OCI-LY1 (cell line): Measurements from ENCODE around the gene TRIM36.

Experiments used
- EZH2 ChIP-seq: fragments of 200-600 bp; sonication (generic), shearing (Covaris generic); IDR thresholded peaks from 2 replicates; pipeline ENCODE4 v1.8.0; 2017; ENCODE audit warnings: borderline replicate concordance, mixed run types, mild to moderate bottlenecking, antibody characterized with exemption, low read length, moderate library complexity, mixed read lengths
- TF ChIP-seq, protein P1 (sequence below): fragments of 200-600 bp; sonication (generic), shearing (Covaris generic); IDR thresholded peaks from 2 replicates; pipeline ENCODE4 v1.5.1; 2017; ENCODE audit warnings: mild to moderate bottlenecking, antibody characterized with exemption, low read length, moderate library complexity, mixed read lengths

DNA sequence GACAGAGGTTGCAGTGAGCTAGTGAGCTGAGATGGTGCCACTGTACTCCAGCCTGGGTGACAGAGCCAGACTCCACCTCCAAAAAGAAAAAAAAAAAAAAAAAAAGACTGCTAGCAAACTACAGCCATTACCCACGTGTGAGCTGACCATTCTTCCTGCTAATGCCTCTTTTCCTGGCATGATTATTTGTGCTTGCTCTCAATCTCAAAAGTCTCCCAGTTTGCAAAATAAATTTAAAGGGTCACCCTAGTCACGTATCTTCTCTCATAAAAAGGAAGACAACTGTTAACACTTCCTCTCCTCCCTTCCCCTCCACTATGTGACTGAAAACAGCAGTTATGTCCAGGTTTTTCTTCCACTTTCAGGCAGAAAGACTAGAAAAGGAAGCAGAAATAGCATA lies 37.2 kb downstream of the TRIM36 start:
- TF ChIP-seq, protein P1, sequence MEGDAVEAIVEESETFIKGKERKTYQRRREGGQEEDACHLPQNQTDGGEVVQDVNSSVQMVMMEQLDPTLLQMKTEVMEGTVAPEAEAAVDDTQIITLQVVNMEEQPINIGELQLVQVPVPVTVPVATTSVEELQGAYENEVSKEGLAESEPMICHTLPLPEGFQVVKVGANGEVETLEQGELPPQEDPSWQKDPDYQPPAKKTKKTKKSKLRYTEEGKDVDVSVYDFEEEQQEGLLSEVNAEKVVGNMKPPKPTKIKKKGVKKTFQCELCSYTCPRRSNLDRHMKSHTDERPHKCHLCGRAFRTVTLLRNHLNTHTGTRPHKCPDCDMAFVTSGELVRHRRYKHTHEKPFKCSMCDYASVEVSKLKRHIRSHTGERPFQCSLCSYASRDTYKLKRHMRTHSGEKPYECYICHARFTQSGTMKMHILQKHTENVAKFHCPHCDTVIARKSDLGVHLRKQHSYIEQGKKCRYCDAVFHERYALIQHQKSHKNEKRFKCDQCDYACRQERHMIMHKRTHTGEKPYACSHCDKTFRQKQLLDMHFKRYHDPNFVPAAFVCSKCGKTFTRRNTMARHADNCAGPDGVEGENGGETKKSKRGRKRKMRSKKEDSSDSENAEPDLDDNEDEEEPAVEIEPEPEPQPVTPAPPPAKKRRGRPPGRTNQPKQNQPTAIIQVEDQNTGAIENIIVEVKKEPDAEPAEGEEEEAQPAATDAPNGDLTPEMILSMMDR: no peak
- no peak for TF ChIP-seq EZH2
